T-helper 2 cell treated with Interferon-gamma antibody and Interleukin-4, amounts not matched to agents 100 ng/mL and 5 ng/mL, for 36 hours (primary cell): ENCODE data around the gene ARMC2. TPM values are rescaled to one million over a fixed set of nuclear protein-coding genes. Genes with fewer than 3 reads are reported as not detected.
"Not testable (repeated sequence)": the region's sequence is repeated elsewhere in the genome, so short reads cannot be mapped to it uniquely, and the experiment has no call there.

Experiments
- intact Hi-C: fragments of 100-400 bp; cut with micrococcal nuclease; formaldehyde crosslinking; loops from one replicate; pipeline ENCODE4 v1.15.1; 2023
- total RNA-seq: library from RNA; stranded (reverse); gene quantifications from 2 replicates; pipeline ENCODE4 v1.2.3, GENCODE V29; 2022

The ARMC2 gene
- total RNA-seq, 1 donor from 2014 or later, result 6.9 TPM

- intact Hi-C loops, result no loop called here
Observed at GRCh38 chr6:108914235-108915022, 66.2 kb downstream of the ARMC2 start.

- intact Hi-C loops, result no loop called here
Observed at GRCh38 chr6:108915258-108915657, 67.0 kb downstream of the ARMC2 start.

GRCh38 chr6:108916026-108916686 lies 67.9 kb downstream of the ARMC2 start:
- intact Hi-C loops, result no loop called here

GRCh38 chr6:108920751-108921150 lies 72.5 kb downstream of the ARMC2 start:
- intact Hi-C loops, result loop anchor here (5.0 kb wide), 1 partner anchor 152 kb away; no protein-coding TSS in a partner anchor

- intact Hi-C loops, result loop anchor here (5.0 kb wide), 1 partner anchor 151 kb away; no protein-coding TSS in a partner anchor
Observed at GRCh38 chr6:108921547-108922361, 73.5 kb downstream of the ARMC2 start.

GRCh38 chr6:108922499-108922898 lies 74.3 kb downstream of the ARMC2 start:
- intact Hi-C loops, result loop anchor here (5.0 kb wide), 1 partner anchor 150 kb away; no protein-coding TSS in a partner anchor

GRCh38 chr6:108927927-108928326 lies 79.7 kb downstream of the ARMC2 start:
- intact Hi-C loops, result no loop called here

GRCh38 chr6:108928650-108929049 lies 80.4 kb downstream of the ARMC2 start:
- intact Hi-C loops, result no loop called here

GRCh38 chr6:108931090-108931489 lies 82.9 kb downstream of the ARMC2 start:
- intact Hi-C loops, result not testable (repeated sequence)

- intact Hi-C loops, result no loop called here
Observed at GRCh38 chr6:108937170-108937569, 88.9 kb downstream of the ARMC2 start.

- intact Hi-C loops, result loop anchor here (5.0 kb wide), 3 partner anchors 132 to 442 kb away; partner anchors contain the start of gene CD164
Observed at GRCh38 chr6:108940741-108941140, 92.5 kb downstream of the ARMC2 start.

- intact Hi-C loops, result loop anchor here (5.0 kb wide), 3 partner anchors 131 to 441 kb away; partner anchors contain the start of gene CD164
Observed at GRCh38 chr6:108941281-108941680, 93.1 kb downstream of the ARMC2 start.

GRCh38 chr6:108941859-108942258 lies 93.6 kb downstream of the ARMC2 start:
- intact Hi-C loops, result loop anchor here (1.0 to 5.0 kb wide), 5 partner anchors 45 to 440 kb away; partner anchors contain the start of gene CD164

GRCh38 chr6:108942556-108943492 lies 94.6 kb downstream of the ARMC2 start:
- intact Hi-C loops, result loop anchor here (1.0 to 5.0 kb wide), 5 partner anchors 46 to 439 kb away; partner anchors contain the start of gene CD164

GRCh38 chr6:108944071-108944470 lies 95.8 kb downstream of the ARMC2 start:
- intact Hi-C loops, result loop anchor here (5.0 kb wide), 3 partner anchors 128 to 438 kb away; partner anchors contain the start of gene CD164

GRCh38 chr6:108944707-108945680 lies 96.8 kb downstream of the ARMC2 start:
- intact Hi-C loops, result loop anchor here (5.0 kb wide), 3 partner anchors 127 to 437 kb away; partner anchors contain the start of gene CD164

GRCh38 chr6:108945681-108946159 lies 97.5 kb downstream of the ARMC2 start:
- intact Hi-C loops, result no loop called here

- intact Hi-C loops, result no loop called here
Observed at GRCh38 chr6:108946695-108947094, 98.5 kb downstream of the ARMC2 start.
